Stomach (tissue), 9 donors: ENCODE results near the gene RBMS1. TPM values are rescaled to one million over a fixed set of nuclear protein-coding genes. Genes with fewer than 3 reads are reported as not detected.

Experiments
- DNase-seq, 2 donors: peaks; one replicate each; pipeline versions ENCODE4 v3.0.0 to v3.0.0-alpha.2; 2013 to 2019
- H3K27ac ChIP-seq, 5 donors: fragments of 200-600 bp in 4 of 5; sonication (generic) in 4 of 5; one replicate each; pipeline ENCODE4 v1.5.1; 2013 to 2019; ENCODE audit warnings: mild to moderate bottlenecking in 1 of 5, moderate library complexity in 1 of 5
- H3K27me3 ChIP-seq, 3 donors: fragments of 200-600 bp; sonication (generic); one replicate each; pipeline ENCODE4 v1.5.1; 2017 to 2019; ENCODE audit warnings: mixed run types in 1 of 3
- H3K36me3 ChIP-seq, 4 donors: fragments of 200-600 bp; sonication (generic); 1 replicate in 3 of 4; 2 replicates in 1 of 4; pipeline ENCODE4 v1.5.1; 2016 to 2019
- H3K4me1 ChIP-seq, 4 donors: fragments of 200-600 bp; sonication (generic); one replicate each; pipeline ENCODE4 v1.5.1; 2016 to 2019
- H3K4me3 ChIP-seq, 4 donors: fragments of 200-600 bp; sonication (generic) in 3 of 4; one replicate each; pipeline ENCODE4 v1.5.1; 2016 to 2019; ENCODE audit warnings: mild to moderate bottlenecking in 1 of 4
- H3K9me3 ChIP-seq, 4 donors: fragments of 200-600 bp; sonication (generic); one replicate each; pipeline ENCODE4 v1.5.1; 2016 to 2019
- CTCF ChIP-seq, 7 experiments: fragments of 450-650 bp in 4 of 7; fragments of 200-600 bp in 3 of 7; sonication (generic) in 3 of 7; IDR thresholded peaks; one replicate each; pipeline ENCODE4 v1.5.1; 2016 to 2019; ENCODE audit warnings: antibody characterized with exemption in 7 of 7, control low read depth in 2 of 7, mild to moderate bottlenecking in 1 of 7
- EP300 ChIP-seq: sonication (generic); formaldehyde crosslinking; IDR thresholded peaks from one replicate; pipeline ENCODE4 v1.6.1; 2017; ENCODE audit warnings: antibody characterized with exemption
- POLR2A ChIP-seq, 4 donors: fragments of 450-650 bp; IDR thresholded peaks; one replicate each; pipeline ENCODE4 v1.6.1; 2016; ENCODE audit warnings: antibody characterized with exemption in 4 of 4, control low read depth in 2 of 4, mild to moderate bottlenecking in 1 of 4, moderate library complexity in 1 of 4
- POLR2AphosphoS5 ChIP-seq, 3 donors: sonication (generic); formaldehyde crosslinking; IDR thresholded peaks; one replicate each; pipeline ENCODE4 v1.6.1; 2016; ENCODE audit warnings: antibody characterized with exemption in 3 of 3
- WGBS, 5 donors: extraction: QIAGEN DNeasy Blood & Tissue Kit in 3 of 5; methylation state at CpG; one replicate each; pipeline versions ENCODE4 v1.1.5 to v1.1.7; 2013 to 2018; 5-methylcytosine and 5-hydroxymethylcytosine counted together
- intact Hi-C: fragments of 100-400 bp; cut with DNase I; formaldehyde crosslinking; loops from one replicate; pipeline ENCODE4 v1.15.1; 2023; ENCODE audit warnings: low total_unique reads
- polyA plus RNA-seq, 3 donors: library from polyadenylated mRNA; stranded (reverse); fragments of 200-250 nt; gene quantifications; one replicate each; pipeline ENCODE4 v1.2.3, GENCODE V29; 2013
- total RNA-seq, 5 donors: library from RNA; depleted of rRNA; stranded (reverse); fragments of >200 nt; gene quantifications; one replicate each; pipeline versions ENCODE4 v1.1.0 to v1.2.3, GENCODE V29; 2014 to 2016
- donor health status: healthy with polysubstance abuse.
- donor health status: Bipolar disorder and iron deficiency.
- donor health status: healthy.

The RBMS1 gene
- total and polyA plus RNA-seq, 8 donors = 4.3 to 134 (median 27.8) TPM

DNA sequence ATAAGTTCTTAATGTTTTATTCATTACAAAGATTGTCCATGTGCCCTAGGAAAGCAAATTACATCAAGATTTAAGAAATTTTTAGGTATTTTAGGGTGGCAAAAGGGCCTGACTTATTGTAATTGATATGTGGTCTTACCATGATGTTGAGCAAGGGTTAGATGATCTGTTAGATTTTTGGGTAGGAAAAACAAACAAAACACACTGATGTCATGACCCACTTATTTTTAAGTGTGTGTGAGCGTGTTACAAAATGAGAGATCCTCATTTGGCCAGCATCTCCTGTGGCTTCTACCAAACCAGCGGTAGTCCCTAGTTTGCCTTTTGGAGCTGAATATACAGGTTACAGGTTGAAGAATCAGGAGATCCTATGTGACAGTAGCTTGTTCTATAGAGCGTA is 203.8 kb downstream of the RBMS1 start:
- no peak for DNase-seq
- H3K36me3 ChIP-seq = peaks cover 0 to 42% (median 30%) of the 10 kb centered on the region in 4 donors
- TF ChIP-seq EP300 (no peak), CTCF (IDR thresholded peaks at IDR 0.05) (no peak), POLR2A (IDR thresholded peaks at IDR 0.05) (no peak), POLR2AphosphoS5 (IDR thresholded peaks at IDR 0.05) (no peak)
- H3K27me3 ChIP-seq = no peaks in the 10 kb centered on the region
- intact Hi-C loops = no loop called here
- H3K9me3 ChIP-seq = no peaks in the 10 kb centered on the region
- H3K4me1 ChIP-seq = peaks cover 0 to 34% (median 14%) of the 10 kb centered on the region in 4 donors
- 69 to 85% (median 80%) methylated on average over 3 of the region's 3 CpGs for WGBS, 5 donors
- no peak overlapping the region for H3K4me3 ChIP-seq
- H3K27ac ChIP-seq = peak overlapping the region in 1 of 5 donors; percentile 49

DNA sequence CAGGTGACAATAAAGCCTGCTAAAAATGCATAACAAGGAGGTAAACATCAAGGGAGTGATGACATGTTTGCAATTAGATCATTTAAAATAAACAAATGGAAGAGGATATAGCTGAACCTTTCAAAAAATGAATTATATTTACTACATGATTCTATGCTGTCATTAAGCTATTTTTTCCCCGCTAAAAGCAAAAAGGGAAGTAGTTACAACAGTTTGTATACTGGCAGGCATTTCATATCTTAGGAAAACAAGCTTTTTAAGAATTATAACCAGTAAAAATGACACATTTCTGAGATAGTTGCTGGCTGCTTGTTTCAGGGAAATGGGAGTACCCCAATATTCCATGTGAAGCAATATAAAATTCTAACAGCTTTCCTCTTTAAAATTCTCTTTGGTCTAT is 204.5 kb downstream of the RBMS1 start:
- H3K27ac ChIP-seq = peak overlapping the region in 2 of 5 donors; percentile 16 to 49

GRCh38 chr2:160288324-160288723 is 205.3 kb downstream of the RBMS1 start:
- Histone ChIP-seq H3K4me3 (no peak overlapping the region), H3K9me3 (no peaks in the 10 kb centered on the region), H3K27ac (peak overlapping the region in 2 of 5 donors; percentile 16 to 49), H3K4me1 (peaks cover 0 to 30% (median 8%) of the 10 kb centered on the region in 4 donors), H3K36me3 (peaks cover 0 to 55% (median 42%) of the 10 kb centered on the region in 4 donors), H3K27me3 (no peaks in the 10 kb centered on the region)
- WGBS, 5 donors = 61 to 88% (median 80%) methylated on average over 2 of the region's 2 CpGs
- TF ChIP-seq EP300 = no peak
- no peak for TF ChIP-seq POLR2A (IDR thresholded peaks at IDR 0.05)
- no peak for TF ChIP-seq CTCF (IDR thresholded peaks at IDR 0.05)
- DNase-seq = no peak
- intact Hi-C loops = no loop called here

More for the DNA sequence above, 204.5 kb downstream of the RBMS1 start:
- Histone ChIP-seq H3K4me3 (no peak overlapping the region), H3K27me3 (no peaks in the 10 kb centered on the region), H3K9me3 (no peaks in the 10 kb centered on the region), H3K36me3 (peaks cover 0 to 49% (median 37%) of the 10 kb centered on the region in 4 donors), H3K4me1 (peaks cover 0 to 31% (median 12%) of the 10 kb centered on the region in 4 donors)
- WGBS, 5 donors = 67 to 82% (median 79%) methylated on average over 1 of the region's 1 CpG
- DNase-seq = no peak
- no peak for TF ChIP-seq EP300
- TF ChIP-seq POLR2A (IDR thresholded peaks at IDR 0.05) = no peak
- TF ChIP-seq CTCF (IDR thresholded peaks at IDR 0.05) = no peak
- TF ChIP-seq POLR2AphosphoS5 (IDR thresholded peaks at IDR 0.05) = no peak
- intact Hi-C loops = no loop called here

GRCh38 chr2:160287476-160287875 is 206.1 kb downstream of the RBMS1 start:
- no peak for DNase-seq
- Histone ChIP-seq H3K4me3 (no peak overlapping the region), H3K27ac (no peak overlapping the region), H3K27me3 (no peaks in the 10 kb centered on the region), H3K36me3 (peaks cover 0 to 59% (median 47%) of the 10 kb centered on the region in 4 donors), H3K9me3 (no peaks in the 10 kb centered on the region), H3K4me1 (peaks cover 0 to 30% (median 8%) of the 10 kb centered on the region in 4 donors)
- 53 to 71% (median 60%) methylated on average over 3 of the region's 3 CpGs for WGBS, 5 donors
- TF ChIP-seq EP300 (no peak), CTCF (IDR thresholded peaks at IDR 0.05) (no peak), POLR2AphosphoS5 (IDR thresholded peaks at IDR 0.05) (no peak), POLR2A (IDR thresholded peaks at IDR 0.05) (no peak)
- intact Hi-C loops = no loop called here
